ENCODE data around the gene FGD5.
"Not testable (repeated sequence)": the region's sequence is repeated elsewhere in the genome, so short reads cannot be mapped to it uniquely, and the experiment has no call there.

FGD5 gene

DNA sequence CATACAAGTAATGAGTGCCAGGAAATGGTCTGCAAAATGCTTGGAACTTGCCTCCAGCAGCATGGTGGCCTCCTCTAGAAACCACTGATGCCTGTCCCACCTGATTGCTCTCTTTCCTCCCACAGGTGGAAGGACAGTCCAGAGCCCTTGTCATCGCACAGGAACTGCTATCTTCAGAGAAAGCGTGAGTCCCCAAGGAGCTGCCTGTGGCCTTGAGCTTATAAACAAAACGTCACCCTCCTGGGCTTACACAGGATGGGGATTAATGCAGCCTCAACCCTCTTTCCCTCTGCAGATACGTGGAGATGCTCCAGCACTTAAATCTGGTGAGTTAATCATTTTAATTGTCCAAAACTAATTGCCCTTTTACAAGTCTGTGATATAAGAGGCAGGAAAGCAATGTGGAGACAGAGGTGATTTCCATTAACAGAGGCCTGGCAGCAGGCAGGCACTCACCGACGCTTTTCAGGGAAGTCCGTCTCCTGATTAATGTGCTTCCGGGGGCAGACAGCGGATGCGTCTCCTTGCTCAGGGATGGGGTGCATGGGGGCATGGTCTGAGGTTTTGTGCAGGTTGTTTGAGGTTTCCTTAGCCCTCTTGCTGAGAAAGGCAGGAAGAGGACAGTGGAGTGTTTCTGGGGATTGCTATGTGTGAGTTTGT, 61.8 kb downstream of the FGD5 start:
- no peak for DNase-seq (ENCODE audit: low read depth)

GRCh38 chr3:14883226-14883625, 64.5 kb downstream of the FGD5 start:
- no peak for DNase-seq (ENCODE audit: low read depth)

DNA sequence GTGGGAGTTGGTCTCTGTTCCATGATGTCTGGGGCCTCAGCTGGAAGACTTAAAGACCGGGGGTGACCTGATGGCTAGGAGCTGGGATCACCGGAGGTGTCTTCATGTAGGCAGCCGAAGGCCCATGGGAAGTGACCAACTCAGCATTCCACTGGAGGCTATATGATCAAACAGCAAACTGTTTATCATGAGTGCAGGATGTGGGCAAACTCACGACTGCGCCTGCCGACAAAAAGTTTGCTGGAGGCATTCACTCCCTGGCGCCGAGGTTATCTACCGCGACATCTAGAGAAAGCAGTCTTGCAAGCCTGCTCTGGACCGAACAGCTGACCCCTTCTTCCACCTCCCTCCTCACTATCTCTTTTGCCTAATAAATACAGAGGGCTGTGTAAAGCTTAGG, 65.9 kb downstream of the FGD5 start:
- no peak for DNase-seq (ENCODE audit: low read depth)

DNA sequence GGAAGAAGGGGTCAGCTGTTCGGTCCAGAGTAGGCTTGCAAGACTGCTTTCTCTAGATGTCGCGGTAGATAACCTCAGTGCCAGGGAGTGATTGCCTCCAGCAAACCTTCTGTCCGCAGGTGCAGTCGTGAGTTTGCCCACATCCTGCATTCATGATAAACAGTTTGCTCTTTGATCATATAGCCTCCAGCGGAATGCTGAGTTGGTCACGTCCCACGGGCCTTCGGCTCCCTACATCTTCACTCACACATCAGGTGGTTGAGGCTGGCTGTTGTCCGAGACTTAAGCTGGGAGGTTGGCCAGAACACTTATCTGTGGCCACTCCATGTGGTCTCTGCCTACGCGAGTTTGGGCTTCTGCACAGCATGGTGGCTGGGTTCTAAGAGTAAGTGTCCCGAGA, 66.5 kb downstream of the FGD5 start:
- DNase-seq (ENCODE audit: low read depth): no peak

DNA sequence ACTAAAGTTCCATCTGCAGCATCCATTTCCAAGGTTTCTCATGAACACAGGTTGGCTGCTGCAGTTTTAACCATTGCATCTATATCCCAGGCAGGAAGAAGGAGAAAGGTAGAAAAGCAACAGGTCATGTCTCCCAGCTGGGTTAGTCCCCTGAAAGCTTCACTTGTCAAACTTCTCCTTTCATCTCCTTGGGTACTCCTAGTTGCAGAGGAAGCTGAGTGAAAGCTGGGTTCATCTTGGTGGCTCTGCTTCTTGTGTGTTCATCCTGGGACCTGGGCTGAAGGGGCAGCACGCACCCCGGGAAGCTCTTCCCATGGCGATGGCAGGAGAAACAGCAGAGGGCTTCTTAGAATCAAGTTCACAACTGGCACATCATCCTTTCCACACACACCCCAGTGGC, 67.3 kb downstream of the FGD5 start:
- DNase-seq (ENCODE audit: low read depth): no peak

GRCh38 chr3:14889205-14889604, 70.4 kb downstream of the FGD5 start:
- DNase-seq (ENCODE audit: low read depth): no peak

- no peak for DNase-seq (ENCODE audit: low read depth)
These were observed 71.2 kb downstream of the FGD5 start for GRCh38 chr3:14889943-14890342.

GRCh38 chr3:14890476-14890875, 71.7 kb downstream of the FGD5 start:
- no peak for DNase-seq (ENCODE audit: low read depth)

DNA sequence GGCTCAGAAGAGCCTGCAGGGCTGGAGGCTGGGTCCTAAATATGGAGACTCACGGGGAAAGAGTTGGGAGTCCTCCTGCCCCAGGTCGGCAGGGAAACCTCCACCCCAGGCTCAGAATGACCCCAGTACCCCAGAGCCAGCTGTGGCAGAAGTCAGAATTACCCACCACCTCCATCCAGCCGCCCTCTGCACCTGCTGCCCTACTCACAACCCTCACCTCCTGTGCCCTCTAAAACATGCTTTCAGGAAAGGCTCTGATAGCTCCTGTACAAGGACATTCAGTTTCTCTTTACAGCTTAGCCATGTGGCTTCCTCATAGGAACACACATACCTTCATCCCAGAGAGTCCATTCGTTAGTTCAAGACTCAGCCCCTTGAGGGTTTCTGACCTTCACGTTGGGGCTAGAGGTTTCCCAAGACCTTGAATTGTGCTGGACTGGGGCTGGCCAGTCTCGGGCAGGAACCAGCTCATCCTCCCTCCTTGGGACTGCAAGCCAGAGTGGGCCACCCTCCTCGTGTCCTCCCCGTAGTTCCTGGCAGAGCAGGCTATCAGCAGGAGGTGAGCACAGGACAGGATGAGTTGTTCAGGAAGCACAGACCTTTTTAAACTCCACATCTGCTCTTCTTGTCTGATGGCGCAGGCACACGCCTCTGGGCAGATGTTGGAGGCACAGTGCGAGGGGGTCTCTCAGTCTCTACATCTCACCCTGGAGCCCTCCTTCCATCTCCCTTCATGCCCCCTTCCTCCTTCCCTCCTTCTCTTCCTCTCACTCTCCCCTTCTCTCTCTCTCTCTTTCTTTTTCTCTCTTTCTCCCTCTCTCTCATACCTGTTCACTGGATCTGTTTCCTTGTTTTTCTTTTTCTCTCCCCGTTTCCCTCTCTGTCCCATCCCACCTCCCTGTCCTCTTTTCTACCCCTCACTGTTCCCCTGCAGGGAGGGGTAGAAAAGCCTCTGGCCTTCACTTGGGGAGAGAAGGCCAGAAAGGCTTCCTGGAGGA, 72.7 kb downstream of the FGD5 start:
- DNase-seq (ENCODE audit: low read depth): no peak

GRCh38 chr3:14892226-14892625, 73.5 kb downstream of the FGD5 start:
- no peak for DNase-seq (ENCODE audit: low read depth)

DNA sequence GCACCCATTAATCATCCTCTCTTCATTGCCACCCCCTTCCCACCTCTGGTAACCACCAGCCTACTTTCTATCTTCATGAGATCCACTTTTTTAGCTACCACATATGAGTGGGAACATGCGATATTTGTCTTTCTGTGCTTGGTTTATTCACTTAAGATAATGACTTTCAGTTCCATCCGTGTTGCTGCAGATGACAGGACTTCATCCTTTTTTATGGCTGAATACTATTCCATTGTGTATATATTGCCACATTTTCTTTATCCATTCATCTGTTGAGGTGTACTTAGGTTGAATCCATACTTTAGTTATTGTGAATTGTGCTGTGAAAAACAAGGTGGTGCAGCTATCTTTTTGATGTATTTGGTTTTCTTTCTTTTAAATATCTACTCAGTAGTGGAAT, 75.3 kb downstream of the FGD5 start:
- no peak for DNase-seq (ENCODE audit: low read depth)

DNA sequence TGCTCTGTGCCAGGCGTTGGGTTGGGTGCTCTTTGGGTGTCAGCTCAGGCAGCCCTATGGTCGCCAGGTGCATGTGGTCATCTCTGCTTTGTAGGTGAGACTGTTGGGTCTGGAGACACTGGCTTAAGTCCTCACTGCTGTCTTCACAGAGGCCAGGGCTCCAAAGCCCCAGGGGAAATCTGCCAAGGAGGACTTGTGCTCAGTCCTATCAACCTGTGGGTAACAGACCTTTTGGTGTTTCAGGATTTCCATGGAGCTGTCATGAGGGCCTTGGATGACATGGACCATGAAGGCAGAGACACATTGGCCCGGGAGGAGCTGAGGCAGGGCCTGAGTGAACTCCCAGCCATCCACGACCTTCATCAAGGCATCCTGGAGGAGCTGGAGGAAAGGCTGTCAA, 78.5 kb downstream of the FGD5 start:
- no peak for DNase-seq (ENCODE audit: low read depth)

DNA sequence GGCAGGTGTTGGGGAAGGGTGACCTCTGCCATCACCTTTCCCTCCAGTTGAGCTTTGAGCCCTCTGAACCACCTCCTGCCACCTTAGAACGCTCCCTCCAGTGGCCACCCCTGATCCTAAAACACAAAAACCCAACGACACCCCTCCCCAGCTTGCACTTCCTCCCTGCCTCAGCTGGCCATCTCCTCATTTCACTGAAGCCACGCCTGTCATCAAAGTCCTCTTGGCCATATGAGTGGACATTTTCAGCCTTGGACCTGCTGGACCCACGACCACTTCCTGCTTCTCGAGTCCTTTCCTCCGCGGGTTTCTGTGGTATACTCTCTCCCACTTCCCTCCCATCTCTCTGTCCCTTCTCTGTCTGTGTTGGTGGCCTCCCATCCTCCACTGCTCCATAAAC, 80.2 kb downstream of the FGD5 start:
- DNase-seq (ENCODE audit: low read depth): no peak

- DNase-seq (ENCODE audit: low read depth): no peak
These were observed 81.3 kb downstream of the FGD5 start for GRCh38 chr3:14899993-14900618.

DNA sequence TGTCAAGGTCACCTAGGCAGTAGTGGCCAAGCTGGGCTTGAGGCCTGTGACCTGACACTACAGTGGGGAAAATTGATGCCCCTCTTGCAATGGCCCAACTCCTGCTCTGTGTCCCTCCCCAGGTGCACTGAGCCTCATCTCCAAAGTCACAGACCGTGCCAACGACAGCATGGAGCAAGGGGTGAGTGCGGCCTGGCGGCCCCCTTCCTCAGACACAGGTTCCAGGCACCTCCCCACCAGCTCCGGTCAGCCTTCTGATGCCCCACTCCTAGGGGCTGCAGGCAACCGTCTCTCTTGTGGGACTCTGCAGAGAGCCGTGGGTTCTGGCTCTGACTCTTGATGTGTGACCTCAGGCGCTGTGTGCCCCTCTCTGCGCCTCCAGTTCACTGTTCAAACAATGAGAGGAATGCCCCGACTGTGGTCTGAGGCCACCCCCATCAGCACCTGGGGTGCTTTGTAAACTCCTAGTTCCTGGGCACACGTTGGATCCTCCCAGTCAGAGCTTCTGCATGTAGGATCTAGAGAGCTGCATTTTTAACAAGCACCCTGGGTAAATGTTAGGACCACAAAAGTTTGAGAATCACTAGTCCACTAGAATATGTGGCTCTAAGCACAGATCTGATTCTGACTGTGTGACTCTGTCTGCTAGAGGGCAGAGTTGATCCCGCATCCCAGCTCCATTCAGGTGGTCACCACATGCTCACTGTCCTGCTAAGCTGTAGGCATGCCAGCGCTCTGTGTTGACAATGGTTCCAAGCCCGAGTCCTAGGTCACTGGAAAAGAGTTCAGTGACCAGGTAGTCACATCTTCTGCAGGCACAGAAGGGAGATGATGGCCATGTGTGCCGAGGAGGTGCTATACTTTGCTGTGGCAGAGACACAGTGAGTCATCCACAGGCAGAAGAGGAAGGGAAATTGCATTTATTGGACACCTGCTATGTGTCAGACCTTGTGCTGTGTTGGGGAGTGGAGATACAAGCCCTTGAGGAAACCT, 82.4 kb downstream of the FGD5 start:
- DNase-seq (ENCODE audit: low read depth): no peak

DNA sequence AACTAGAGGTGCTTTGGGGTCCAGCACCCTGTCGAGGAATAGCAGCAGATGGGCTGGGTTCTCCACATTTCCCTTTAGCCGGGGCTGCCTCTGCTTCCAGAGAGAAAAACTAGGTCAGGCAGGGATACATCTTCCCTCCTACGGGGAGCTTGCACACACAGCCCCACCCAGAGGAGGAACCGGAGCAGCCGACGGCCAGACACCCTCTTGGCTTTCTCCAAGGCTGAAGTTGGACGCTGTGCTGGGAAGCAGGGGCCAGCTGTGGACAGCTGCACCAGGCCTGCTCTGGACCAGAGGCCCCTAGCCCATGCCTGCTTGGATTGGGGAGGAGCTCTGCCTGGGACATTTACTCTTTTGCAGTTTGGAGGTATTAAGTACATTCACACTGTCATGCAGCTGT, 84.0 kb downstream of the FGD5 start:
- no peak for DNase-seq (ENCODE audit: low read depth)

DNA sequence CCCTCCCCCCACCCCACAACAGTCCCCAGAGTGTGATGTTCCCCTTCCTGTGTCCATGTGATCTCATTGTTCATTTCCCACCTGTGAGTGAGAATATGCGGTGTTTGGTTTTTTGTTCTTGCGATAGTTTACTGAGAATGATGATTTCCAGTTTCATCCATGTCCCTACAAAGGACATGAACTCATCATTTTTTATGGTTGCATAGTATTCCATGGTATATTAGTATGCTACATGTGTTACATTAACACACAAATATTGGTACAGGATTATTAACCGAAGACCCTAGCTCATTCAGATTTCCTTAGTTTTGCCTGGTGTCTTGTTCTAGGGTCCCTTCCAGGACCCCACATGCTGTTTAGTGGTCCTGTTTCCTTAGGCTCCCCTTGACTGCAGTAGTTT, 84.7 kb downstream of the FGD5 start:
- DNase-seq (ENCODE audit: low read depth): not testable (repeated sequence)

DNA sequence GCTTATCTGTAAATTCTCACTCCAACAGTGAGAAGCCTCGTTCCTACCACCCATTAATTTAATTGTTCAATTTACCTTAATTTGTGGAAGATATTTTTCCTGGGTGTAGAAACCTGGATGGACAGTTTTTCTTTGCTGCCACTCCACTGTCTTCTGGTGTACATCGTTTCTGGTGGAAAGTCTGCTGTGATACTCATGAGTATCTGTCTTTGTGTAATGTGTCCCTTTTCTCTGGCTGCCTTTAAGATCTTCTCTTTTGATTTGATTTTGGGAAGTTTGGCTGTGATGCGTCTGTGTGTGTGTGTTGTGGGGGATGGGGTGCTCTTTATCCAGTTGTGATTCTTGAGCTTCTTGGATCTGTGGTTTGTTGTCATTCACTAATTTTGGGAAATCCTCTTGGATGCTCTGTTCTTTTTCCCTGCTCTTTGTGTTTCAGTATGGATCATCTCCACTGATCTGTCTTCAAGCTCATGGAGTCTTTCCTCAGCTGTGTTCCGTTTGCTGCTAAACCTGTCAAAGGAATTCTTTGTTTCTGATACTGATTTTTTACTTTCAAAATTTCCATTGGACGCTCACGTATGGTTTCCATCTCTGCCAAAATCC, 86.4 kb downstream of the FGD5 start:
- no peak for DNase-seq (ENCODE audit: low read depth)

- no peak for DNase-seq (ENCODE audit: low read depth)
These were observed 87.7 kb downstream of the FGD5 start for GRCh38 chr3:14906355-14906971.

DNA sequence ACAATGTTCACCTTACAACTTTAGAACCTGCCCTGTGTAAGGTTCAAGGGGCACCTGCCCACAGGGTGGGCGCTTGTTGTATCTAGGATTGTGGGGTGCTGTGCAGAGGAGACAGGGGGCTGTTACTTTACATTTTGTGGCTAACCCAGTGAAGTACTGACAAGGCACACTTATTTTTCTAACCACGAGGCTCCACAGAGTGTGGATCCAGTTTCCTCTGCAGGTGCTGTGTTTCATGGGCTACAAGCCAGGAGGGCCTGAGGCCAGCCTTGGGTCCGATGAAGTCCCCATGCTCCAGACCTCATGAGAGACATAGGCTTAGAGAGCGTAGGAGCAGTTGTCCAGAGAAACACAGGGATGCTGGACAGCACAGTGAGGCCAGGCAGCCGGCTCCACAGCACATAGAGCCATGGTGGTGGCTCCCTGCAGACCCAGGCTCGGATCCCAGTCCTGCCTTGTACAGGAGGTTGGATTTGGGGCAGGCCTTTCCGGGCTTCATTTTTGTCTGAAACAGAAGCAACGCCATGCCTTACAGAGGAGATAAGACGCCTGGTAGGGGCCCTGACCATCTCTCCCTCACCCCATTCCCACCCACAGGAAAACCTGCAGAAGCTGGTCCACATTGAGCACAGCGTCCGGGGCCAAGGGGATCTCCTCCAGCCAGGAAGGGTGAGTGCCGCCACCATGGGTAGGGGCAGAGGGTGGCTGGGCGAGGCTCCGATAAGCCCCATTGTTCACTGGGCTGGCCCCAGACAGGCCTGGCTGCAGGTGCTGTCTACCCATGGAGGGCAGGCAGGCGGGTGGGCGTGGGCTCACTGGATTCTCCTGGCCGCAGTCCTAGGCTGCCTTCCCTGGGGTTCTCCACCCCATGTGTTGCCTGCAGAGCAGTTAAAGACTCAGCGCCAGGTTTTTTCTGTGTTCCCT, 88.5 kb downstream of the FGD5 start:
- DNase-seq (ENCODE audit: low read depth): no peak
